ENCODE data around the gene KANK4.
"Not testable (repeated sequence)": the region's sequence is repeated elsewhere in the genome, so short reads cannot be mapped to it uniquely, and the experiment has no call there.

The KANK4 gene

DNA sequence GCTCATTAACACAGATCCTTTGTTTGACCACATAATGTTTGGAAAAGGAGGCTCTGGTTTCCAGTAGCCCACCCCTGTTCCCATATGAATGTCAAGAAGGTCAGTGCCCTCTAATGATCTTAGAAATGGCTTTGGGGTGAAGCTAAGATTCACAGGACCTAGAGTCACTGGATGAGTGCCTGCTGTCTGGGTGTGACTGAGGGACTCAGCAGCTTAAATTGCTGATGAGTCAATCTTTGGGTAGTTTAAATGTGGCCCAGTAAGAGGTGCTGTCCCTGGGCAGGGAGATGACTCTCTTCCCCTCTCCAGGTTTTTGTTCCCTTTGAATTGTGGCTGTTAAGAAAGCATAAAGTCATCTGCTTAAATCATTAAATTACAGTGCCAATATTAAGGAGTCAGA, 74.0 kb downstream of the KANK4 start:
- intact Hi-C loops (cut with DNase I; ENCODE audit: low total_unique reads) = no loop called here
- Histone ChIP-seq H3K27ac (no peak overlapping the region), H3K9me3 (no peaks in the 10 kb centered on the region), H3K36me3 (no peaks in the 10 kb centered on the region), H3K4me1 (no peaks in the 10 kb centered on the region), H3K27me3 (no peaks in the 10 kb centered on the region), H3K4me3 (no peak overlapping the region)
- no peak for DNase-seq
- no peak for TF ChIP-seq CTCF (IDR thresholded peaks at IDR 0.05)

DNA sequence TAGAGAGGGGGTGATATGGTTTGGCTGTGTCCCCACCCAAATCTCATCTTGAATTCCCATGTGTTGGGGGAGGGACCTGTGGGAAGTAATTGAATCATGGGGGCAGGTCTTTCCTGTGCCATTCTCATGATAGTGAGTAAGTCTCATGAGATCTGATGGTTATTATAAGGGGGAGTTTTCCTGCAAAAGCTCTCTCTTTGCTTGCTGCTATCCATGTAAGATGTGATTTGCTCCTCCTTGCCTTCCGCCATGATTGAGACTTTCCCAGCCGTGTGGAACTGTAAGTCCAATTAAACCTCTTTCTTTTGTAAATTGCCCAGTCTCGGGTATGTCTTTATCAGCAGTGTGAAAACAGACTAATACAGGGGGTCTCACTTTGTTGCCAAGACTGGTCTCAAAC, 74.9 kb downstream of the KANK4 start:
- H3K9me3 ChIP-seq; DNase-seq; H3K36me3 ChIP-seq; H3K4me1 ChIP-seq; intact Hi-C loops (cut with DNase I; ENCODE audit: low total_unique reads); H3K4me3 ChIP-seq; H3K27me3 ChIP-seq; H3K27ac ChIP-seq: not testable (repeated sequence)

- Histone ChIP-seq H3K27ac (no peak overlapping the region), H3K27me3 (no peaks in the 10 kb centered on the region), H3K36me3 (no peaks in the 10 kb centered on the region), H3K9me3 (no peaks in the 10 kb centered on the region), H3K4me1 (no peaks in the 10 kb centered on the region), H3K4me3 (no peak overlapping the region)
- DNase-seq = no peak
- TF ChIP-seq CTCF (IDR thresholded peaks at IDR 0.05) = no peak
- intact Hi-C loops (cut with DNase I; ENCODE audit: low total_unique reads) = no loop called here
Observed at GRCh38 chr1:62241371-62242131, 77.7 kb downstream of the KANK4 start.

DNA sequence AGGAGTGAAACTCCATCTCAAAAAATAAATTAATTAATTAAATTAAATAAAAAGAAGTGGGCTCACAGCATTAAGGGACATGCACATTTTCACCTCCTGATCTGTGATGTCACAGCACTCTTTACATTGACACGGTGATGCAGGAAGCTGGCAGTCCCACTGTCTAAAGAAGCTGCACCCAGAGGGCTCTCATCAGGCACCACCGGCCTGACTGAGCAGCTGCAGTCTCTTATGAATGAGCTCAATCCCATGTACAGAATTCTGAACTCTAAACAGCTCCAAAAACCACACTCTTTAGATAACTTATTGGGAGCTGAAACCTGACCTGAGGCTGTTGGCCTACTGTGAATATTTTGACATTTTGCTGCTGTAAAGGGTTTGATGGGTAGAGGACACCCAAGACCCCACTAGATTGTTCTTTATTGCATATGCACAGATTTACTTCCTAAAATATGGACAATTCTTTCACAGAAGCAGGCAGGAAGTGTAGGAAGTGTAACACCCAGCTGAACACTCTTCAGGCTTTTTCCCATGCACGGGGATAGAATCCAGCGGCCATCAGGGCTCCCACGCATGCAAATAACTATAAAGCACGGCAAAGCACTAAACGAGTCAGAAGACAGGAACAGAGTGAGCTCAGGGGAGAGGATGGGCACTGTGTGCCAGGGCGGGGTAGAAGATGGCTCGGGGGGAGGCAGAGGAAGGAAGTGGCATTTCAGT, 78.4 kb downstream of the KANK4 start:
- H3K36me3 ChIP-seq = no peaks in the 10 kb centered on the region
- no peaks in the 10 kb centered on the region for H3K27me3 ChIP-seq
- H3K27ac ChIP-seq = no peak overlapping the region
- no peak overlapping the region for H3K4me3 ChIP-seq
- no peak for DNase-seq
- no peaks in the 10 kb centered on the region for H3K9me3 ChIP-seq
- no peaks in the 10 kb centered on the region for H3K4me1 ChIP-seq
- intact Hi-C loops (cut with DNase I; ENCODE audit: low total_unique reads) = no loop called here
- TF ChIP-seq CTCF (IDR thresholded peaks at IDR 0.05) = no peak

- H3K4me1 ChIP-seq; H3K4me3 ChIP-seq; DNase-seq; intact Hi-C loops (cut with DNase I; ENCODE audit: low total_unique reads); H3K36me3 ChIP-seq; H3K27me3 ChIP-seq; H3K9me3 ChIP-seq; H3K27ac ChIP-seq: not testable (repeated sequence)
Observed at GRCh38 chr1:62239652-62240403, 79.4 kb downstream of the KANK4 start.

- H3K9me3 ChIP-seq = no peaks in the 10 kb centered on the region
- no peak for DNase-seq
- no peak overlapping the region for H3K4me3 ChIP-seq
- no peak overlapping the region for H3K27ac ChIP-seq
- no peaks in the 10 kb centered on the region for H3K36me3 ChIP-seq
- H3K4me1 ChIP-seq = no peaks in the 10 kb centered on the region
- H3K27me3 ChIP-seq = no peaks in the 10 kb centered on the region
- no peak for TF ChIP-seq CTCF (IDR thresholded peaks at IDR 0.05)
- intact Hi-C loops (cut with DNase I; ENCODE audit: low total_unique reads) = no loop called here
Observed at GRCh38 chr1:62238507-62238906, 80.7 kb downstream of the KANK4 start.
